ENCODE measurements around the gene GABRB1.

The GABRB1 gene

GRCh38 chr4:47465004-47465403 lies 433.6 kb downstream of the GABRB1 start:
- no peak overlapping the region for H2AFZ ChIP-seq (ENCODE audit: low read depth, low read length)
- no peak overlapping the region for H2BK5ac ChIP-seq (ENCODE audit: low read depth, low read length, poor library complexity, severe bottlenecking)
- H3K14ac ChIP-seq (ENCODE audit: low read length in 2 of 2): no peak overlapping the region
- peaks cover 2% of the 10 kb centered on the region for H3K4me1 ChIP-seq (ENCODE audit: control insufficient read depth, insufficient read depth, low read depth, low read length)
- peaks cover 0 to 1% of the 10 kb centered on the region in 2 experiments for H3K36me3 ChIP-seq (ENCODE audit: control insufficient read depth in 1 of 2, insufficient read depth in 2 of 2, low read depth in 1 of 2, low read length in 2 of 2)
- WGBS: 100% methylated on average over 2 of the region's 2 CpGs
- no peaks in the 10 kb centered on the region for H3K27me3 ChIP-seq (ENCODE audit: control insufficient read depth in 1 of 2, insufficient read depth in 1 of 2, low read length in 2 of 2)
- no peak overlapping the region for H2BK12ac ChIP-seq (ENCODE audit: low read length in 2 of 2)
- H3K79me1 ChIP-seq (replicated peaks; ENCODE audit: low read length, poor library complexity, severe bottlenecking): peaks cover 14% of the 10 kb centered on the region
- no peaks in the 10 kb centered on the region for H3K9me3 ChIP-seq (ENCODE audit: control insufficient read depth, low read length)
- H3K18ac ChIP-seq (ENCODE audit: low read depth in 1 of 2, low read length in 2 of 2): no peak overlapping the region
- no peak overlapping the region for H2BK120ac ChIP-seq (ENCODE audit: low read depth, low read length)
- DNase-seq: no peak
- no peak overlapping the region for H3K4ac ChIP-seq (ENCODE audit: low read depth in 1 of 2, low read length in 2 of 2)
- no peak overlapping the region for H3K4me3 ChIP-seq (ENCODE audit: insufficient read depth in 1 of 2, low read depth in 1 of 2, low read length in 2 of 2)
- no peak overlapping the region for H2AK5ac ChIP-seq (ENCODE audit: low read length, severe bottlenecking)
- H4K8ac ChIP-seq (ENCODE audit: low read length): no peak overlapping the region
- H3K23ac ChIP-seq (ENCODE audit: low read length in 2 of 2): no peak overlapping the region
- no peak overlapping the region for H3K4me2 ChIP-seq (ENCODE audit: low read length, poor library complexity, severe bottlenecking)
- no peak overlapping the region for H3K27ac ChIP-seq (ENCODE audit: low read length, poor library complexity, severe bottlenecking)
- H4K91ac ChIP-seq (ENCODE audit: low read length): no peak overlapping the region
- no peak overlapping the region for H3K9ac ChIP-seq (ENCODE audit: low read length)
- no peak overlapping the region for H2BK15ac ChIP-seq (ENCODE audit: low read depth, poor library complexity, severe bottlenecking)

- Histone ChIP-seq H3K27ac (ENCODE audit: low read length, poor library complexity, severe bottlenecking) (peak overlapping the region; percentile 54), H3K4me2 (ENCODE audit: low read length, poor library complexity, severe bottlenecking) (no peak overlapping the region), H2BK120ac (ENCODE audit: low read depth, low read length) (no peak overlapping the region), H3K9ac (ENCODE audit: low read length) (no peak overlapping the region), H2BK5ac (ENCODE audit: low read depth, low read length, poor library complexity, severe bottlenecking) (no peak overlapping the region), H3K36me3 (ENCODE audit: control insufficient read depth in 1 of 2, insufficient read depth in 2 of 2, low read depth in 1 of 2, low read length in 2 of 2) (no peaks in the 10 kb centered on the region), H2AK5ac (ENCODE audit: low read length, severe bottlenecking) (no peak overlapping the region), H4K8ac (ENCODE audit: low read length) (peak overlapping the region; percentile 31), H3K23ac (ENCODE audit: low read length in 2 of 2) (no peak overlapping the region), H3K4ac (ENCODE audit: low read depth in 1 of 2, low read length in 2 of 2) (no peak overlapping the region), H3K18ac (ENCODE audit: low read depth in 1 of 2, low read length in 2 of 2) (no peak overlapping the region), H2AFZ (ENCODE audit: low read depth, low read length) (no peak overlapping the region), H4K91ac (ENCODE audit: low read length) (no peak overlapping the region), H2BK12ac (ENCODE audit: low read length in 2 of 2) (no peak overlapping the region), H3K27me3 (ENCODE audit: control insufficient read depth in 1 of 2, insufficient read depth in 1 of 2, low read length in 2 of 2) (no peaks in the 10 kb centered on the region), H3K9me3 (ENCODE audit: control insufficient read depth, low read length) (no peaks in the 10 kb centered on the region), H3K4me3 (ENCODE audit: insufficient read depth in 1 of 2, low read depth in 1 of 2, low read length in 2 of 2) (no peak overlapping the region), H2BK15ac (ENCODE audit: low read depth, poor library complexity, severe bottlenecking) (no peak overlapping the region), H3K4me1 (ENCODE audit: control insufficient read depth, insufficient read depth, low read depth, low read length) (peaks cover 2% of the 10 kb centered on the region), H3K79me1 (replicated peaks; ENCODE audit: low read length, poor library complexity, severe bottlenecking) (peaks cover 12% of the 10 kb centered on the region), H3K14ac (ENCODE audit: low read length in 2 of 2) (no peak overlapping the region)
- no peak for DNase-seq
- 40% methylated on average over 2 of the region's 2 CpGs for WGBS
Measured at GRCh38 chr4:47466056-47466785, 434.9 kb downstream of the GABRB1 start.

- H2BK5ac ChIP-seq (ENCODE audit: low read depth, low read length, poor library complexity, severe bottlenecking): no peak overlapping the region
- H3K27me3 ChIP-seq (ENCODE audit: control insufficient read depth in 1 of 2, insufficient read depth in 1 of 2, low read length in 2 of 2): no peaks in the 10 kb centered on the region
- H3K18ac ChIP-seq (ENCODE audit: low read depth in 1 of 2, low read length in 2 of 2): no peak overlapping the region
- no peak overlapping the region for H2BK12ac ChIP-seq (ENCODE audit: low read length in 2 of 2)
- no peak overlapping the region for H3K9ac ChIP-seq (ENCODE audit: low read length)
- no peak overlapping the region for H3K4me2 ChIP-seq (ENCODE audit: low read length, poor library complexity, severe bottlenecking)
- H2AK5ac ChIP-seq (ENCODE audit: low read length, severe bottlenecking): no peak overlapping the region
- no peak overlapping the region for H3K4me3 ChIP-seq (ENCODE audit: insufficient read depth in 1 of 2, low read depth in 1 of 2, low read length in 2 of 2)
- H3K4ac ChIP-seq (ENCODE audit: low read depth in 1 of 2, low read length in 2 of 2): no peak overlapping the region
- H3K36me3 ChIP-seq (ENCODE audit: control insufficient read depth in 1 of 2, insufficient read depth in 2 of 2, low read depth in 1 of 2, low read length in 2 of 2): no peaks in the 10 kb centered on the region
- H3K14ac ChIP-seq (ENCODE audit: low read length in 2 of 2): no peak overlapping the region
- no peak overlapping the region for H4K91ac ChIP-seq (ENCODE audit: low read length)
- no peaks in the 10 kb centered on the region for H3K9me3 ChIP-seq (ENCODE audit: control insufficient read depth, low read length)
- H3K4me1 ChIP-seq (ENCODE audit: control insufficient read depth, insufficient read depth, low read depth, low read length): no peaks in the 10 kb centered on the region
- no peak overlapping the region for H4K8ac ChIP-seq (ENCODE audit: low read length)
- no peak overlapping the region for H2BK120ac ChIP-seq (ENCODE audit: low read depth, low read length)
- WGBS: 93% methylated on average over 3 of the region's 6 CpGs
- peak; percentile 26 for DNase-seq
- H3K27ac ChIP-seq (ENCODE audit: low read length, poor library complexity, severe bottlenecking): no peak overlapping the region
- H3K23ac ChIP-seq (ENCODE audit: low read length in 2 of 2): no peak overlapping the region
- H2AFZ ChIP-seq (ENCODE audit: low read depth, low read length): no peak overlapping the region
- no peaks in the 10 kb centered on the region for H3K79me1 ChIP-seq (replicated peaks; ENCODE audit: low read length, poor library complexity, severe bottlenecking)
- H2BK15ac ChIP-seq (ENCODE audit: low read depth, poor library complexity, severe bottlenecking): no peak overlapping the region
Measured at GRCh38 chr4:47468706-47469365, 437.5 kb downstream of the GABRB1 start.

GRCh38 chr4:47469951-47470350 lies 438.6 kb downstream of the GABRB1 start:
- H2AFZ ChIP-seq (ENCODE audit: low read depth, low read length): no peak overlapping the region
- no peak overlapping the region for H3K18ac ChIP-seq (ENCODE audit: low read depth in 1 of 2, low read length in 2 of 2)
- no peak overlapping the region for H3K4ac ChIP-seq (ENCODE audit: low read depth in 1 of 2, low read length in 2 of 2)
- no peak overlapping the region for H3K23ac ChIP-seq (ENCODE audit: low read length in 2 of 2)
- peak; percentile 20 for DNase-seq
- H3K27me3 ChIP-seq (ENCODE audit: control insufficient read depth in 1 of 2, insufficient read depth in 1 of 2, low read length in 2 of 2): no peaks in the 10 kb centered on the region
- no peak overlapping the region for H2BK120ac ChIP-seq (ENCODE audit: low read depth, low read length)
- H4K91ac ChIP-seq (ENCODE audit: low read length): no peak overlapping the region
- no peak overlapping the region for H3K9ac ChIP-seq (ENCODE audit: low read length)
- H2BK15ac ChIP-seq (ENCODE audit: low read depth, poor library complexity, severe bottlenecking): no peak overlapping the region
- no peak overlapping the region for H3K14ac ChIP-seq (ENCODE audit: low read length in 2 of 2)
- WGBS: no CpG with 5 or more reads among the region's 3 CpGs
- H2BK12ac ChIP-seq (ENCODE audit: low read length in 2 of 2): no peak overlapping the region
- no peaks in the 10 kb centered on the region for H3K79me1 ChIP-seq (replicated peaks; ENCODE audit: low read length, poor library complexity, severe bottlenecking)
- no peak overlapping the region for H3K4me3 ChIP-seq (ENCODE audit: insufficient read depth in 1 of 2, low read depth in 1 of 2, low read length in 2 of 2)
- no peaks in the 10 kb centered on the region for H3K4me1 ChIP-seq (ENCODE audit: control insufficient read depth, insufficient read depth, low read depth, low read length)
- peak overlapping the region; percentile 43 for H3K27ac ChIP-seq (ENCODE audit: low read length, poor library complexity, severe bottlenecking)
- H4K8ac ChIP-seq (ENCODE audit: low read length): no peak overlapping the region
- H3K4me2 ChIP-seq (ENCODE audit: low read length, poor library complexity, severe bottlenecking): no peak overlapping the region
- H2BK5ac ChIP-seq (ENCODE audit: low read depth, low read length, poor library complexity, severe bottlenecking): no peak overlapping the region
- no peaks in the 10 kb centered on the region for H3K36me3 ChIP-seq (ENCODE audit: control insufficient read depth in 1 of 2, insufficient read depth in 2 of 2, low read depth in 1 of 2, low read length in 2 of 2)
- no peaks in the 10 kb centered on the region for H3K9me3 ChIP-seq (ENCODE audit: control insufficient read depth, low read length)
- no peak overlapping the region for H2AK5ac ChIP-seq (ENCODE audit: low read length, severe bottlenecking)
